GM19351 (cell line): ENCODE measurements around the gene FANCE.
"Not testable (repeated sequence)": the region's sequence is repeated elsewhere in the genome, so short reads cannot be mapped to it uniquely, and the experiment has no call there.

Experiments
- ATAC-seq: cut with Tn5 transposase; IDR thresholded peaks from one replicate; pipeline ENCODE4 v1.9.1; 2021; ENCODE audit warnings: mild to moderate bottlenecking, moderate library complexity; ENCODE audit not compliant: unreplicated experiment

The FANCE gene

GRCh38 chr6:35496036-35496840 lies 44.1 kb downstream of the FANCE start:
- no peak for ATAC-seq

GRCh38 chr6:35496841-35497570 lies 44.9 kb downstream of the FANCE start, which contains the start of gene TEAD3:
TEAD3 (minus strand) TSS chr6:35497079.
- ATAC-seq: no peak

DNA sequence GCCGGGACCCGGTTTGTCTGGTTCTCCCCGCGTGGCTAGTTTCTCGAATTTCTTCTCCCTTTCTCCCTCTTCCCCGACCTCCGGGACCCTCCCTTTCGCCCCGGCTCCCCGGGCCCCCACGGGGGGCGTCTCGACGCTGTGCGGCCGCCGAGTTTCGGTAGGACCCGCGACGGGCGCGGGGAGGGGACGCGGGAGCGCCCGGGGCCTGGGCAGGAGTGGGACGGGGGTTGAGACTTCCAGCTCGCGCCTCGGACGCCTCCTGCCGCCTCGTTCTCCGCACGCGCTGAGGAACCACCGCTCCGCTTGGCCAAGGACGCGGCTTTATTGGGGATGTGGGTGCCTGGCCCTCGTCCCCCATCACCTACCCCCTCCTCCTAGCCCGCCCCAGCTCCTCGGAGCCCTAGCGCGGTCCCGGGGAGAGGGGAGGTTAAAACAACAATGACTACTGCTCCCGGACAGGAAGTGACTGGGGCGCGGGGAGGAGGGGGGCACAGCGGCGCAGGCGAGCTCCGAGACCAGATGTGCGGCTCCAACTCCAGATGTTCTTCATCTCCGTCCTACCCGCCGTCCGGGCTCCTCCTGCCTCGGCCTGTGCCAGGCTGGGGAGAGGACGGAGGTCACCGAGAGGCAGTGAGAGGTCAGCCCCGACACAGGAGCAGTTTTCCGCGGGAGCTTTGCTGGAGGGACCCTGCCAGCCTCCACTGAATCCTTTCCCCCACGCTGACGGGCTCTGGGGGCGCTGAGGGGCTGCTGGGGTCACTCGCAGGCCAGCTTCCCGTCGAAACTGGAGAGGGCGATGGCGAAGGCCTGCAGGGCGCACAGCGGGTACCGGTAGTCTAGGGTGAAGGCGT lies 45.7 kb downstream of the FANCE start:
- ATAC-seq: no peak

- no peak for ATAC-seq
Measured at GRCh38 chr6:35498422-35499067, 46.4 kb downstream of the FANCE start.

DNA sequence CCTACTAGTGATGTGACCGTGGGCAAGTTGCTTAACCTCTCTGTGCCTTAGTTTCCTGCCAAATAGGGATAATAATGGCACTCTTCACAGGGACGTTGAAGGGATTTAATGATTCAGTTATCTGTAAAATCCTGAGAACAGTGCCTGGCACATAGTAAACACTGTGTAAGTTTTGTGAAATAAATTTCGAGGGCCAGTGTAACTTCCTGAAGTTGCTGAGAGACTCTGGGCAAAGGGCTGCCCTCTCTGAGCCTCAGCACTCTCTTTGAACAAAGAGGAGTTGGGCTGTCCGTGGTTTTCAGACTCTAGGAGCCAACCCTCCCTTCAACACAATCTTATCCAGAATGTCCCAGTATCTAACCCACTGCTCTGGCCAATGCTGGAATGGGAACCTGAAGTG lies 47.2 kb downstream of the FANCE start:
- no peak for ATAC-seq

DNA sequence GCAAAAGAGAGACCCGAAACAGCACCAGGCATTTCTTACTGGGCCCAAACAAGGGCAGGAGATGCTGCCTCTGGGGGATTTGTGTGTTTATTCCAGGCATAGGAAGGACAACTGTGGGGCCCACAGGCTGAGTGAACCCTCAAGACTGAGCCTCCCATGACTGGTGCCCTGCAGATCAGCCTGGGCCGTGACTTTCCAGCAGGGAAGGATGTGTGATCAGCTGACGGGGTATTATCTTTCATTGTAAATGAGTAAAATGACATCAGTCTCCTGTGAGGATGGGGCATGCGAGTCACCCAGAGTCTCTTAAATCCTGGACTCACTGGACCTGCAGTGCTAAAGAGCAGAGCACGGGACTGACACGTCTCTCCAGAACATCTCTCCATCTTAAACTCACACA lies 48.6 kb downstream of the FANCE start:
- ATAC-seq: no peak

- no peak for ATAC-seq
Measured at GRCh38 chr6:35501784-35502183, 49.6 kb downstream of the FANCE start.

DNA sequence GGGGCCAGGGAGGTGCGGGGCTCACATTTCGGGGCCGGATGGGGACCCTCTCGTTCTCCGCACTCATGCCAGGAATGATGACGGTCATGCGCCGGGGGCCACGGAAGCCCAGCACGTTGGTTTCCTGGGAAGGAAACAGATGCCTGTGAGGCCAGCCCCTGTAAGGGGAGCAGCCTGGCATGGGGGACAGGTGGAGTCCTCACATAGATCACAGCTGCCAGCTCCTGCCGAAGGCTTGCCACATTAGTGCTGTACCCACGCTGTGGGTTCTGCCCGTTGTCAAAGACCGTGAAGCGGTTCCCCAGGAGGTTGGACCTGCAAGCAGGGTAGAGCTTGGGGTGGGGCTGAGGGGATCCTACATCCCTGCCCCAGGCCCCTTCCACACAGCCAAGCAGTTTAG lies 51.4 kb downstream of the FANCE start:
- ATAC-seq: no peak

GRCh38 chr6:35505999-35506412 lies 53.9 kb downstream of the FANCE start:
- no peak for ATAC-seq

GRCh38 chr6:35506536-35506935 lies 54.4 kb downstream of the FANCE start:
- ATAC-seq: no peak

- no peak for ATAC-seq
Measured at GRCh38 chr6:35507221-35507620, 55.1 kb downstream of the FANCE start.

DNA sequence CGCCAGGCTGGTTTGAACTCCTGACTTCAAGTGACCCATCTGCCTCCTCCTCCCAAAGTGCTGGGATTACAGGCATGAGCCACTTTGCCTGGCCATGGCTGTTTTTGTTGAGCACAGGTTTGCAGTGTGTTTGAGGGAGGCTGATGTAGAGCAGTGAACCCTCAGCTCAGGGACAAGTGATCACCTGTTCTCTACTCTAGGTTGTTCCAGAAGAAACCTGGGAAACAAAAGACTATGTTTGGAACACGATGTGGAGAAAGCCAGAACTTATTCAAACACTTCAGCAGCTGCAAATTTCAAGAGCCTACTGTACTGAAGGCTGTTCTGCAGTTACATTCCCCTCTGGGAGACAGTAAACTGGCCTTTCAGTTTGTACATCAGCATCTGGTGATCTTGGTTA lies 55.9 kb downstream of the FANCE start:
- no peak for ATAC-seq

GRCh38 chr6:35508542-35508941 lies 56.4 kb downstream of the FANCE start:
- no peak for ATAC-seq

- ATAC-seq: no peak
Measured at GRCh38 chr6:35510916-35511561, 58.9 kb downstream of the FANCE start.

DNA sequence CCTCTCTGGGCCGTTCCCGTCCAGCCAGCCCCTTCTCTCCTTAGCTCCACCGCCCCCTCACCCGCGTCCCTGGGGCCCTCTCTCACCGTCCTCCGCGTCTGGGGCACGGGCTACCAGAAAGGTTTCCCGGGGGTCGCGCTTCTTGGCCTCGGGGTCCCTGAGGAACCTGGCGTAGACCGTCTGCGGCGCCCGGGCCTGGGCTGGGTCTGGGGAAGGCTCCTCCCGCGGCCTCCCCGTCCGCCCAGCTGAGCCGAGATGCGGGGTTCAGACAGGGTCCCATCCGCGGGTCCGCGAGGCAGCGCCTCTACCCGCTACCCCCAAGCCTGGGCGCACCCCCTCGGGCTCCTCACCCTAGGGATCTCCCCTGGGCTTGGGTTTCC lies 59.4 kb downstream of the FANCE start:
- no peak for ATAC-seq

GRCh38 chr6:35512006-35512405 lies 59.9 kb downstream of the FANCE start:
- no peak for ATAC-seq

GRCh38 chr6:35512740-35513139 lies 60.6 kb downstream of the FANCE start, which contains the start of gene TULP1:
TULP1 (minus strand) TSS chr6:35512896; CDS start chr6:35512858, 38 bp downstream.
- ATAC-seq: no peak

- no peak for ATAC-seq
Measured at GRCh38 chr6:35514587-35514986, 62.4 kb downstream of the FANCE start.

DNA sequence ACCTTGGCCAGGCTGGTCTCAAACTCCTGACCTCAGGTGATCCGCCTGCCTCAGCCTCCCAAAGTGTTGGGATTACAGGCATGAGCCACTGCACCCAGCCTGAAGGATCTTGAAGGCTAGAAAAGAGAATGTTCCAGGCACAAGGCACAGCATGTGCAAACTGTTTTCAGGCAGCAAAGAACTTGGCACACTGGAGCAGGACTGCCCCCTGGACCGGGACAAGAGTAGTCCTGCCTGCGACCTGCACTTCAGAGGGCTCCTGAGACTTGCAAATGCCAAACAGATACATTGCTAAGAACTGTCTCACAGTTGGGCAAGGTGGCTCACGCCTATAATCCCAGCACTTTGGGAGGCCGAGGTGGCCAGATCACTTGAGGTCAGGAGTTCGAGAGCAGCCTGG lies 63.8 kb downstream of the FANCE start:
- ATAC-seq: not testable (repeated sequence)
